Muscle layer of duodenum (tissue), 2 donors: ENCODE data around the gene CCNYL1.
"Not testable (repeated sequence)": the region's sequence is repeated elsewhere in the genome, so short reads cannot be mapped to it uniquely, and the experiment has no call there.

Experiments used
- H3K27ac ChIP-seq: one replicate; pipeline ENCODE4 v1.7.0; 2013; ENCODE audit warnings: mild to moderate bottlenecking, low read length
- H3K27me3 ChIP-seq: one replicate; pipeline ENCODE4 v1.7.0; 2013; ENCODE audit warnings: low read depth, mild to moderate bottlenecking, control low read depth, low read length
- H3K36me3 ChIP-seq, 2 donors: one replicate each; pipeline ENCODE4 v1.7.0; 2013; ENCODE audit warnings: low read length in 2 of 2, control low read depth in 1 of 2, mild to moderate bottlenecking in 1 of 2; ENCODE audit not compliant: insufficient read depth in 2 of 2, control insufficient read depth in 1 of 2
- H3K4me1 ChIP-seq, 2 donors: one replicate each; pipeline ENCODE4 v1.7.0; 2013; ENCODE audit warnings: low read length in 2 of 2, mild to moderate bottlenecking in 2 of 2, control low read depth in 1 of 2, moderate library complexity in 1 of 2; ENCODE audit not compliant: insufficient read depth in 2 of 2, control insufficient read depth in 1 of 2
- H3K4me3 ChIP-seq, 2 donors: one replicate each; pipeline ENCODE4 v1.7.0; 2013; ENCODE audit warnings: low read length in 2 of 2, low read depth in 1 of 2, mild to moderate bottlenecking in 1 of 2
- H3K9me3 ChIP-seq, 2 donors: one replicate each; pipeline ENCODE4 v1.7.0; 2013; ENCODE audit warnings: low read length in 2 of 2, control low read depth in 1 of 2, mild to moderate bottlenecking in 1 of 2; ENCODE audit not compliant: control insufficient read depth in 1 of 2
- donor health status: healthy.

The CCNYL1 gene

DNA sequence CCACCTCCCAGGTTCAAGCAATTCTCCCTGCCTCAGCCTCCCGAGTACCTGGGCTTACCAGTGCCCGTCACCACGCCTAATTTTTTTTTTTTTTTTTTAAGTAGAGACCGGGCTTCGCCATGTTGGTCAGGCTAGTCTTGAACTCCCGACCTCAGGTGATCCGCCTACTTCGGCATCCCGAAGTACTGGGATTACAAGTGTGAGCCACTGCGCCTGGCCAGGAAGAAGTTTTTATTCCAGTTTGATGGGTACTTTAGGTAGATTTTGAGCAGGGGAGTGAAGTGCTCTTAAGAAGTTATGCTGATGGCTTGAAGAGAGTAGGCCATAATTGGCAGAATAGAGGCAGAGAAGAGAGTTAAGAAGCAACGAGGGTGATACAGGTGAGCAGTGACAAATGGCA lies 33.0 kb downstream of the CCNYL1 start:
- Histone ChIP-seq H3K27me3 (no peaks in the 10 kb centered on the region), H3K9me3 (no peaks in the 10 kb centered on the region), H3K27ac (no peak overlapping the region), H3K4me3 (no peak overlapping the region), H3K36me3 (peaks cover 11 to 33% of the 10 kb centered on the region in 2 donors), H3K4me1 (no peaks in the 10 kb centered on the region)

DNA sequence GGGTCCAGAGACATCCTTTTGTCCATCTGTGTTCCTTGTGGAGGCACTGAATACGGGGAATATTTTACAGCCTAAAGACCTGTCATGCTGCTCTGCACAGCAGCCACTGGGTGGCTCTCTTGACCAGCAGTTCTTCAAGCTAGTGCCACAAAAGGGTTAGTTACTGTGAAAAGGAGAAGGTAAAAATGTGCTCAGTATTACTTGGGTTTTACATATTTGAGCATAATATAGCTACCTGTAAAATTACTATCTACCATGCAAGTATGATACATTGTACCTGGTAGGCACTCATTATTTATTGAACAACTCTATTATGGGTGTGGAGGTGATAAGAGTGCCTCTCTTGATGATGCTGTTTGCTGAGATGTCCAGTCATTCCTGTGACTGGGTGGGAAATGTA lies 34.7 kb downstream of the CCNYL1 start:
- peaks cover 0 to 6% of the 10 kb centered on the region in 2 donors for H3K4me1 ChIP-seq
- H3K4me3 ChIP-seq = no peak overlapping the region
- no peaks in the 10 kb centered on the region for H3K27me3 ChIP-seq
- H3K27ac ChIP-seq = no peak overlapping the region
- H3K36me3 ChIP-seq = peaks cover 11 to 36% of the 10 kb centered on the region in 2 donors
- no peaks in the 10 kb centered on the region for H3K9me3 ChIP-seq

DNA sequence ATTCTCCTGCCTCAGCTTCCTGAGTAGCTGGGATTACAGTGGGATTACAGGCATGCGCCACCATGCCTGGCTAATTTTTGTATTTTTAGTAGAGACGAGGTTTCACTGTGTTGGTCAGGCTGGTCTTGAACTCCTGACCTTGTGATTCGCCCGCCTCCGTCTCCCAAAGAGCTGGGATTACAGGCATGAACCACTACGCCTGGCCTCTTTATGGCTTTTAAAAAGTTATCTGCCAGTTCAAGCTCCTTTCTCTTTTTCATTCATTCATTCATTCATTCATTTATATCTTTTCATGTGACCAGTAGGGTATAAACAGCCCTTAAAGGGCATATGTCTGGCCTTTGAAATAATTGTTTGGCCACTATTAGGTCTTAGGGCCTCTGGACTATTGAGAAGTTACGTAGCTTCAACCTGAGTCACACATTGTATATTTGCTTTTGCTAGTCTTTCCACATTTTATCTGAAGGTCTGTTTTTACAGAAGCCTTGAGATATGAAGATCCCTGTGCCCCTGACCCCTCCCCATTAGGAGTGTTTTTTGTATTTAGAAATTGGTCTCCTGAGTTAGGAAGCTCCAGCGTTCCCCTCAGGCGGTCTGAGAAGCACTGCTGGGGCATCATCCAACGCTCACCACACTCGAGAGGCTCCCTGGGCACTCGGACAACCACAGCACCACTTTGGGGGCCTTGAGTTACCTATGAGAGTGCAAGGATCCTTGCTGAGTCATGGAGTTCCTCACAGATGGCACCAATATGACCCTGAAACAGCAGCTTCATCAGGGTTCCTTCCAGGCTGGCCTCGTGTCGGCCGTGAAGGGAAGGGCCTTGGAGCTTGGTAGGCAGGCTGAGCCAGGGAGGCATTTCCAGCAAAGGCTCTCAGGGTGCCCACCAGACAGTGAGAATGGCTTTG lies 36.5 kb downstream of the CCNYL1 start:
- peaks cover 0 to 6% of the 10 kb centered on the region in 2 donors for H3K4me1 ChIP-seq
- H3K27ac ChIP-seq = no peak overlapping the region
- H3K9me3 ChIP-seq = no peaks in the 10 kb centered on the region
- no peak overlapping the region for H3K4me3 ChIP-seq
- no peaks in the 10 kb centered on the region for H3K27me3 ChIP-seq
- peaks cover 7 to 28% of the 10 kb centered on the region in 2 donors for H3K36me3 ChIP-seq

DNA sequence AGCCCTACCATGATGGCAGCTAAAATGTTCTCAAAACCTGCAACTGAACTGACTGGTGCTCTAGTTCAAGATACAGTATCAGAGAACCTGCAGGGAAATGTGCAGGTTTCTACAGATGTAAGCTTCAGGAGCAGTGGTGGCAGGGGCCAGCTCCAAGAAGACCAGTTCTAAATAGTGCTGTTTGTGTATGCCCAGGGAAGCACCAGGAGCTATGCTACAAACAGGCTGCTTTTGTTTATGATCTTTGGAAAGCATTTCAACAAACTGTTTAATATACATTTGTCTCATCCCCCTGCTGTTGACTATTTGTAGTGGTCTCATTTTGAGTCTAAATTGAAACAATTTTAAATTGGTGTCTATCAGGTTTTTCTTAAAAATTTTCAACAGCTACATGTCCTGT lies 37.6 kb downstream of the CCNYL1 start:
- Histone ChIP-seq H3K27ac (no peak overlapping the region), H3K36me3 (peaks cover 4 to 27% of the 10 kb centered on the region in 2 donors), H3K9me3 (no peaks in the 10 kb centered on the region), H3K4me3 (no peak overlapping the region), H3K27me3 (no peaks in the 10 kb centered on the region), H3K4me1 (peaks cover 0 to 6% of the 10 kb centered on the region in 2 donors)

DNA sequence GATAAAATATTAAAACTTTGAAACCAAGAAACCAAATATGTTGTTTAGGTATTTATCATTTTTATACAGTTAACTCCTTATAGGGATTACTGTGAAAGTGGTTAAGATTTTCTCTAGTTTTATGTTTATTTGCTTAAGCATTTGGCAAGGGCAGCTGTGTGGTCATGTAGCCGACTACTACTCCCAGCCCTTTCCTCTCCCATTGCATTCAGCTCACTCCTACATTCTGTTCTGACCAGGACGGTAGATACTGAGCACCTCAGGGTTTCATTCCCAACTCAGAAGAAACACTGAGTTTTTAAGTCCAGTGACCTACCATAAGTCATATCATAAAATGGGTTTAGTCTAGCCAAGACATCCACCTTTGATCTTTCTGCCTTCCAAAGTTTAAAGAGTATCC lies 38.4 kb downstream of the CCNYL1 start:
- peaks cover 0 to 6% of the 10 kb centered on the region in 2 donors for H3K4me1 ChIP-seq
- no peaks in the 10 kb centered on the region for H3K27me3 ChIP-seq
- H3K4me3 ChIP-seq = no peak overlapping the region
- H3K36me3 ChIP-seq = peaks cover under 1 to 32% of the 10 kb centered on the region in 2 donors
- no peaks in the 10 kb centered on the region for H3K9me3 ChIP-seq
- H3K27ac ChIP-seq = no peak overlapping the region

DNA sequence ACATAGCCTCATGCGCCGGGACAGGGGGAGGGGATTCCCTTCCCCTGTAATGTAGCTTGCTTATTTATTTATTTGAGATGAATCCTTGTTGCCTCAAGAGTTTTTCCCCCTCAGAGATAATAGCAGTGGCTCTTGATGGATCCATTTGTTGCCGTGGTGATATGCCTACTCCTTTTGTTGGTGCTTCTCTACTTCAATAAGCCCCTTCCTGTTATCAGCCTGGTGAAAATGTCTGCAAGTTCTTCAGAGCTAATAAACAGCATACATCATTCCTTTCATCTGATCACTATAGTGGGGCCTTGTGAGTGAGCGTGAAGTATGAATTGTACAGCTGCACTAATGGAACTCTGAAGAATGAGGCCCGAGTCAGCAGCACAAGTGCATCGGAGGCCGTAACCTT lies 38.9 kb downstream of the CCNYL1 start:
- Histone ChIP-seq H3K36me3 (peaks cover 0 to 32% of the 10 kb centered on the region in 2 donors), H3K4me1 (peaks cover 0 to 6% of the 10 kb centered on the region in 2 donors), H3K9me3 (no peaks in the 10 kb centered on the region), H3K4me3 (no peak overlapping the region), H3K27ac (no peak overlapping the region), H3K27me3 (no peaks in the 10 kb centered on the region)

DNA sequence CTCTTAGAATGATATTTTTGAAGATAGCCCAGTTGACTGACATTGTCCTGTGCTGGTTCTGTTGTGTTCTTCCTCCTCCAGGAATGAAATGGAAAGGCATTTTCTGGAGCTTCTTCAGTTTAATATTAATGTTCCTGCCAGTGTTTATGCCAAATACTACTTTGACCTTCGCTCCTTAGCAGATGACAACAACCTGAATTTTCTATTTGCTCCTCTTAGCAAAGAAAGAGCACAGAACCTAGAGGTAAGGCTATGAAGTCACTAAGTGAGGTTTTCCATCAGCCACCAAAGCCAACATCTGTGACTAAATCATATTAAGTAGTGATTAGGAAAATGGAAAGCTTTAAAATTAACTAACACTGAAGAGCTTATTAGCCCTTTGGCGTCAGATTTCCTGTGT lies 39.4 kb downstream of the CCNYL1 start:
- H3K4me1 ChIP-seq = peaks cover 0 to 6% of the 10 kb centered on the region in 2 donors
- H3K27ac ChIP-seq = no peak overlapping the region
- H3K27me3 ChIP-seq = no peaks in the 10 kb centered on the region
- no peak overlapping the region for H3K4me3 ChIP-seq
- H3K36me3 ChIP-seq = peaks cover 0 to 32% of the 10 kb centered on the region in 2 donors
- no peaks in the 10 kb centered on the region for H3K9me3 ChIP-seq

DNA sequence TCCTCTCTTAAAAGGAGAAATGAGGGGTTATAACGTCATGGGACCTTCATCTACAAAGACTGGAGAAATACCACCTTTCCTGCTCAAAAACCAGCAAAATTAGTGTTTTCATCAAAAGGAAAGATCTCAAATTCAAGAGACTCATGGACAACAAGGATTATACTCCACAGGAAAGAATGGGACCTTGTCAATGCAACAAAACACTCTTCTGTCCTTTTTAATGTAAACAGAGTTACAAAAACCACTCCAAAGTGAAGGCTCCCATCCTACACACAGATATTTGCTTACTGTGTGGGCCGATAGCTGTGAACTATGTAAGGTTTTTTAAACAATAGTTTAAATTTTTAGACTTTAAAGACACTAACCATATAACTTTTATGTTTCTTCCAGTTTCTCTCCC lies 42.2 kb downstream of the CCNYL1 start:
- not testable (repeated sequence) for H3K4me1 ChIP-seq, H3K4me3 ChIP-seq, H3K9me3 ChIP-seq, H3K27ac ChIP-seq, H3K27me3 ChIP-seq
- H3K36me3 ChIP-seq = peaks cover 3 to 22% of the 10 kb centered on the region in 2 donors

DNA sequence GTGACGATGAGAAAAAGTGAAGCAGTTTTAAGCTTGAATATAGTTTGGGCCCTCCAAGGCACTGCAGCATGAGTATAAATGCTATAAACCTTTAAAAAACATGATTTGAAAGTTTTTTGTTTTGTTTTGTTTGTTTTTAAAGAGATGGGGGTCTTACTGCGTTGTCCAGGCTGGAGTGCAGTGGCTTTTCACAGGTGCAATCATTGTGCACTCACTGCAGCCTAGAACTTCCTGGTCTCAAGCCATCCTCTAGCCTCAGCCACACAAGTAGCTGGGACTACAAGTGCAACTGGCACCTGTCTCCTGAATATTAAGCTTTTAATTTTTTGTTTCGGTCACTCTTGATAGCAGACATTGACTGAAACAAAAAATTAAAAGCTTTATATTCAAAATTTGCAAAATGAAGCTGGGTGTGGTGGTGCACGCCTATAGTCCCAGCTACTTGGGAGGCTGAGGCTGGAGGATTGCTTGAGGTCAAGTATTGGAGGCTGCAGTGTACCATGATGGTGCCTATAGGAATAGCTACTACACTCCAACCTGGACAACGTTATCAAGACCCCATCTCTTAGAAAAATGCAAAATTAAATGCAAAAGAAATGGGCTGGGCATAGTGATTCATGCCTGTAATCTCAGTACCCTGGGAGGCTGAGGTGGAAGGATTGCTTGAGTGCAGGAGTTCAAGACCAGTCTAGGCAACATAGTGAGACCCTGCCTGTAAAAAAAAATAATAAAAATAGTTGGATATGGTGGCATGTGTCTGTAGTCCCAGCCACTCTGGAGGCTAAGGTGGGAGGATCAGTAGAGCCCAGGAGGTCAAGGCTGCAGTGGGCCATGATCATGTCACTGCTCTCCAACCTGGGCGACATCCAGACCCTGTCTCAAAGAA lies 43.3 kb downstream of the CCNYL1 start:
- Histone ChIP-seq H3K9me3 (no peaks in the 10 kb centered on the region), H3K36me3 (peaks cover 4 to 26% of the 10 kb centered on the region in 2 donors), H3K27ac (no peak overlapping the region), H3K4me1 (peaks cover 0 to 6% of the 10 kb centered on the region in 2 donors), H3K27me3 (no peaks in the 10 kb centered on the region), H3K4me3 (no peak overlapping the region)

DNA sequence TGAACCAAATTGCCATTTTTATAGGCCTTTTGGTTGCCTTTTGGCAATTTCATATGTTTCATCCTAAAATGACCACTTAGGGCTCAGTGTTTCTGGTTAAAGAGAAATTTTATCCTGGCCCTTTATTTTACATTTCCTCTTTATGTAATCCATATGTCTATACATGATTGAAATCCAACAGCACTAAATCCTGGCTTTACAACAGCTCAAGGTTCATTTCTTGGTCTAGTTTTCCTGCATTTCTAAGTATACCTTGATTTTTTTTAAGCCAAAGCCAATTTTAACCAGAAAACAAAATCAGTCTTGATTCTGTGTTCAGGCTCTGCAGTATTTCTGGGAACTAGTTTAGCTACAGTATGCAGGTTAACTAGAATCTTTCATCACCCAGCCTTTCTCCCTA lies 46.6 kb downstream of the CCNYL1 start:
- H3K27me3 ChIP-seq = no peaks in the 10 kb centered on the region
- no peak overlapping the region for H3K4me3 ChIP-seq
- no peak overlapping the region for H3K27ac ChIP-seq
- peaks cover 15 to 30% of the 10 kb centered on the region in 2 donors for H3K36me3 ChIP-seq
- no peaks in the 10 kb centered on the region for H3K4me1 ChIP-seq
- H3K9me3 ChIP-seq = no peaks in the 10 kb centered on the region

DNA sequence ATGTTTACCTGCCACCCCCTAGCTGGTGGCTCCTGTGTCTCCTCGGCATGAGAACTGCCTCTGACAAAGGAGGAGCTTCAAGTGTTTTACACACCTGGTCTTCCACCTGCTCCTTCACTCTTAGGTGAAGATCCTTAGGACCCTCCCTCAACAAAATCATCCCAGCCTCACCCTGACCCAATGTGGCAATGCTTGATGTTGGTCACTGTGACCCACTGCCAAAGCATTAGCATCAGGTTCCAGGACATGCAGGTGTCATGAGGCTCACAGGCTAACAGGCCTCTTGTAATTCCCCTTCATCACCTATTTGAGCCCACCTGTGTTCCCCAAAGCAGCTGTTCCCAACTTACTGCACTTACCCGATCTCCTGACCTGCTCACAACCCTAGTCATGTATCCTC lies 48.5 kb downstream of the CCNYL1 start:
- H3K36me3 ChIP-seq = peaks cover 21 to 22% of the 10 kb centered on the region in 2 donors
- H3K27me3 ChIP-seq = no peaks in the 10 kb centered on the region
- H3K9me3 ChIP-seq = no peaks in the 10 kb centered on the region
- no peak overlapping the region for H3K27ac ChIP-seq
- H3K4me3 ChIP-seq = no peak overlapping the region
- H3K4me1 ChIP-seq = peaks cover 0 to 13% of the 10 kb centered on the region in 2 donors
